NCI-H2196 treated with DMSO at 0.1 percent for 48 hours (cell line): ENCODE measurements around the gene PRSS21.

Experiments
- DNase-seq: peaks from one replicate; lab custom pipeline; 2025; ENCODE audit not compliant: unreplicated experiment; lab: John Stamatoyannopoulos, UW

The PRSS21 gene

GRCh38 chr16:2840914-2841313 is 23.9 kb downstream of the PRSS21 start:
- DNase-seq = no peak

GRCh38 chr16:2841606-2842339 is 24.7 kb downstream of the PRSS21 start:
- DNase-seq = no peak

GRCh38 chr16:2842340-2843000 is 25.4 kb downstream of the PRSS21 start:
- DNase-seq = no peak

GRCh38 chr16:2843526-2843925 is 26.5 kb downstream of the PRSS21 start:
- DNase-seq = no peak

GRCh38 chr16:2845116-2845515 is 28.1 kb downstream of the PRSS21 start:
- no peak for DNase-seq

GRCh38 chr16:2846511-2847310 is 29.7 kb downstream of the PRSS21 start:
- no peak for DNase-seq

GRCh38 chr16:2848933-2849725 is 32.1 kb downstream of the PRSS21 start:
- DNase-seq = no peak

- no peak for DNase-seq
Measured at GRCh38 chr16:2852003-2852730, 35.1 kb downstream of the PRSS21 start.

- no peak for DNase-seq
Measured at GRCh38 chr16:2852731-2853507, 35.9 kb downstream of the PRSS21 start.

GRCh38 chr16:2853531-2854073 is 36.6 kb downstream of the PRSS21 start:
- DNase-seq = no peak

- DNase-seq = no peak
Measured at GRCh38 chr16:2854700-2855309, 37.8 kb downstream of the PRSS21 start.

GRCh38 chr16:2855536-2855935 is 38.5 kb downstream of the PRSS21 start:
- DNase-seq = no peak

- DNase-seq = peak; percentile 51
Measured at GRCh38 chr16:2856061-2856670, 39.1 kb downstream of the PRSS21 start.

- DNase-seq = no peak
Measured at GRCh38 chr16:2856686-2857450, 39.8 kb downstream of the PRSS21 start.

GRCh38 chr16:2857451-2858244 is 40.6 kb downstream of the PRSS21 start, which contains the start of gene PRSS22:
Gene PRSS22, minus strand, starts transcription at chr16:2858170. Its CDS starts 66 bp downstream, at chr16:2858104.
- peak; percentile 31 for DNase-seq

- peak; percentile 41 for DNase-seq
Measured at GRCh38 chr16:2858245-2859025, 41.4 kb downstream of the PRSS21 start.
